GM23338 (cell line): ENCODE results near the gene TTBK1. TPM values are rescaled to one million over a fixed set of nuclear protein-coding genes. Genes with fewer than 3 reads are reported as not detected.

Experiments
- ATAC-seq: fragments of 200-7000 bp; cut with Tn5 transposase; 3 replicates; pipeline ENCODE4 v1.9.1; 2020
- DNase-seq: peaks from one replicate; pipeline ENCODE4 v3.0.0-alpha.2; 2015; ENCODE audit warnings: low spot score
- H2AFZ ChIP-seq: fragments of 200-600 bp; sonication (generic); 2 replicates; pipeline ENCODE4 v1.8.0; 2016; ENCODE audit warnings: antibody characterized with exemption, mild to moderate bottlenecking, moderate library complexity
- H3F3A ChIP-seq: fragments of 200-600 bp; sonication (generic); replicated peaks from 2 replicates; pipeline ENCODE4 v1.8.0; 2017; ENCODE audit warnings: antibody characterized with exemption, mixed run types, low read depth
- H3K27ac ChIP-seq: fragments of 200-600 bp; sonication (generic); 2 replicates; pipeline ENCODE4 v1.6.1; 2016; ENCODE audit warnings: low read depth
- H3K27me3 ChIP-seq: fragments of 200-600 bp; sonication (generic); 2 replicates; pipeline ENCODE4 v1.8.0; 2016; ENCODE audit warnings: mild to moderate bottlenecking, mixed run types, moderate library complexity; ENCODE audit not compliant: insufficient read depth
- H3K36me3 ChIP-seq: fragments of 200-600 bp; sonication (generic); 2 replicates; pipeline ENCODE4 v1.8.0; 2016; ENCODE audit warnings: mild to moderate bottlenecking; ENCODE audit not compliant: insufficient read depth
- H3K4me1 ChIP-seq: fragments of 200-600 bp; sonication (generic); 2 replicates; pipeline ENCODE4 v1.8.0; 2016; ENCODE audit warnings: mild to moderate bottlenecking, moderate library complexity; ENCODE audit not compliant: insufficient read depth
- H3K4me2 ChIP-seq: fragments of 200-600 bp; sonication (generic); 2 replicates; pipeline ENCODE4 v1.7.1; 2017; ENCODE audit warnings: mixed run types
- H3K4me3 ChIP-seq: fragments of 200-600 bp; sonication (generic); 2 replicates; pipeline ENCODE4 v1.6.1; 2016; ENCODE audit warnings: mixed run types
- H3K79me2 ChIP-seq: fragments of 200-600 bp; sonication (generic); replicated peaks from 2 replicates; pipeline ENCODE4 v1.8.0; 2017; ENCODE audit warnings: mild to moderate bottlenecking; ENCODE audit not compliant: insufficient read depth
- H3K9me2 ChIP-seq: fragments of 200-600 bp; sonication (generic); 2 replicates; pipeline ENCODE4 v1.8.0; 2017; ENCODE audit not compliant: insufficient read depth
- H4K20me1 ChIP-seq: fragments of 200-600 bp; sonication (generic); replicated peaks from 2 replicates; pipeline ENCODE4 v1.8.0; 2017; ENCODE audit warnings: mild to moderate bottlenecking; ENCODE audit not compliant: insufficient read depth
- H3K27ac Mint-ChIP-seq: 2 replicates; pipeline ENCODE4 v1.8.0; 2020; ENCODE audit warnings: inconsistent platforms, mild to moderate bottlenecking, moderate library complexity, mixed read lengths
- H3K27me3 Mint-ChIP-seq: 3 replicates; pipeline ENCODE4 v1.8.0; 2022; ENCODE audit warnings: low read depth, mild to moderate bottlenecking, moderate library complexity, mixed read lengths, inconsistent platforms; ENCODE audit not compliant: insufficient read depth, poor library complexity
- H3K36me3 Mint-ChIP-seq: 3 replicates; pipeline ENCODE4 v1.8.0; 2021; ENCODE audit warnings: low read depth, mild to moderate bottlenecking, inconsistent platforms, moderate library complexity, mixed read lengths
- H3K4me1 Mint-ChIP-seq: 3 replicates; pipeline ENCODE4 v1.8.0; 2020; ENCODE audit warnings: mild to moderate bottlenecking, inconsistent platforms, mixed read lengths
- H3K4me3 Mint-ChIP-seq: 3 replicates; pipeline ENCODE4 v1.8.0; 2021; ENCODE audit warnings: moderate library complexity, mild to moderate bottlenecking, inconsistent platforms, mixed read lengths
- H3K9me3 Mint-ChIP-seq: 3 replicates; pipeline ENCODE4 v1.8.0; 2020; ENCODE audit warnings: moderate library complexity, mild to moderate bottlenecking, inconsistent platforms, mixed read lengths
- CREB1 ChIP-seq: fragments of 250-450 bp; sonication (Bioruptor Pico); IDR thresholded peaks from 2 replicates; pipeline ENCODE4 v1.5.0; 2020; ENCODE audit warnings: low read depth, mild to moderate bottlenecking, moderate library complexity
- CTCF ChIP-seq, 2 experiments: fragments of 200-600 bp in 1 of 2; sonication (generic) in 1 of 2; conservative IDR thresholded peaks; 2 replicates each; pipeline versions ENCODE4 v1.5.1 to v1.6.1; 2016 to 2017; ENCODE audit warnings: antibody characterized with exemption in 2 of 2, low read depth in 2 of 2, mild to moderate bottlenecking in 2 of 2, moderate library complexity in 1 of 2
- ETS1 ChIP-seq: IDR thresholded peaks from 2 replicates; pipeline ENCODE4 v1.6.1; 2016; ENCODE audit warnings: antibody characterized with exemption
- EZH2phosphoT487 ChIP-seq: fragments of 200-600 bp; sonication (generic); IDR thresholded peaks from one replicate; pipeline ENCODE4 v1.8.1; 2018; ENCODE audit warnings: antibody characterized with exemption; ENCODE audit not compliant: unreplicated experiment
- POLR2AphosphoS5 ChIP-seq: IDR thresholded peaks from 2 replicates; pipeline ENCODE4 v1.6.1; 2016; ENCODE audit warnings: antibody characterized with exemption, low read depth
- ZNF331 ChIP-seq: fragments of 250-450 bp; sonication (Bioruptor Pico); IDR thresholded peaks from 2 replicates; pipeline ENCODE4 v1.5.0; 2020; ENCODE audit warnings: low read depth, mild to moderate bottlenecking, moderate library complexity
- polyA plus RNA-seq: library from polyadenylated mRNA; unstranded; fragments of >200 nt; fragmentation: Nextera tagmentation; extraction: Ambion mirVana; gene quantifications from 2 replicates; pipeline ENCODE4 v1.2.1, GENCODE V29; 2016
- total RNA-seq: library from RNA; depleted of rRNA; stranded (reverse); fragments of >200 nt; shearing (Covaris generic); gene quantifications from 2 replicates; pipeline ENCODE4 v1.2.3, GENCODE V29; 2014
- TF ChIP-seq, protein P1 (sequence below): fragments of 250-450 bp; sonication (Bioruptor Pico); IDR thresholded peaks from 2 replicates; pipeline ENCODE4 v1.5.0; 2020; ENCODE audit warnings: mild to moderate bottlenecking, moderate library complexity
- TF ChIP-seq, protein P2 (sequence below): IDR thresholded peaks from one replicate; pipeline ENCODE4 v1.6.1; 2018; ENCODE audit warnings: antibody characterized with exemption; ENCODE audit not compliant: unreplicated experiment

Gene TTBK1
- total and polyA plus RNA-seq, 2 experiments from 2014 or later, result 0.29 to 1.1 TPM

- Mint-ChIP-seq H3K36me3 (peaks cover 4% of the 10 kb centered on the region; the same call in 2 of the 3 replicates), H3K27me3 (peaks cover 22% of the 10 kb centered on the region), H3K27ac (no peak overlapping the region), H3K4me1 (no peaks in the 10 kb centered on the region), H3K9me3 (no peaks in the 10 kb centered on the region; the same call in 2 of the 3 replicates), H3K4me3 (no peak overlapping the region)
- Histone ChIP-seq H2AFZ (no peak overlapping the region), H3K4me2 (no peak overlapping the region), H3F3A (no peaks in the 10 kb centered on the region), H4K20me1 (no peaks in the 10 kb centered on the region; the same call in 1 of the 2 replicates), H3K4me3 (no peak overlapping the region), H3K9me2 (no peaks in the 10 kb centered on the region), H3K36me3 (no peaks in the 10 kb centered on the region), H3K27ac (no peak overlapping the region), H3K4me1 (no peaks in the 10 kb centered on the region), H3K79me2 (no peaks in the 10 kb centered on the region), H3K27me3 (peaks cover 36% of the 10 kb centered on the region)
- ATAC-seq (no peak), DNase-seq (no peak)
- TF ChIP-seq, protein P1, sequence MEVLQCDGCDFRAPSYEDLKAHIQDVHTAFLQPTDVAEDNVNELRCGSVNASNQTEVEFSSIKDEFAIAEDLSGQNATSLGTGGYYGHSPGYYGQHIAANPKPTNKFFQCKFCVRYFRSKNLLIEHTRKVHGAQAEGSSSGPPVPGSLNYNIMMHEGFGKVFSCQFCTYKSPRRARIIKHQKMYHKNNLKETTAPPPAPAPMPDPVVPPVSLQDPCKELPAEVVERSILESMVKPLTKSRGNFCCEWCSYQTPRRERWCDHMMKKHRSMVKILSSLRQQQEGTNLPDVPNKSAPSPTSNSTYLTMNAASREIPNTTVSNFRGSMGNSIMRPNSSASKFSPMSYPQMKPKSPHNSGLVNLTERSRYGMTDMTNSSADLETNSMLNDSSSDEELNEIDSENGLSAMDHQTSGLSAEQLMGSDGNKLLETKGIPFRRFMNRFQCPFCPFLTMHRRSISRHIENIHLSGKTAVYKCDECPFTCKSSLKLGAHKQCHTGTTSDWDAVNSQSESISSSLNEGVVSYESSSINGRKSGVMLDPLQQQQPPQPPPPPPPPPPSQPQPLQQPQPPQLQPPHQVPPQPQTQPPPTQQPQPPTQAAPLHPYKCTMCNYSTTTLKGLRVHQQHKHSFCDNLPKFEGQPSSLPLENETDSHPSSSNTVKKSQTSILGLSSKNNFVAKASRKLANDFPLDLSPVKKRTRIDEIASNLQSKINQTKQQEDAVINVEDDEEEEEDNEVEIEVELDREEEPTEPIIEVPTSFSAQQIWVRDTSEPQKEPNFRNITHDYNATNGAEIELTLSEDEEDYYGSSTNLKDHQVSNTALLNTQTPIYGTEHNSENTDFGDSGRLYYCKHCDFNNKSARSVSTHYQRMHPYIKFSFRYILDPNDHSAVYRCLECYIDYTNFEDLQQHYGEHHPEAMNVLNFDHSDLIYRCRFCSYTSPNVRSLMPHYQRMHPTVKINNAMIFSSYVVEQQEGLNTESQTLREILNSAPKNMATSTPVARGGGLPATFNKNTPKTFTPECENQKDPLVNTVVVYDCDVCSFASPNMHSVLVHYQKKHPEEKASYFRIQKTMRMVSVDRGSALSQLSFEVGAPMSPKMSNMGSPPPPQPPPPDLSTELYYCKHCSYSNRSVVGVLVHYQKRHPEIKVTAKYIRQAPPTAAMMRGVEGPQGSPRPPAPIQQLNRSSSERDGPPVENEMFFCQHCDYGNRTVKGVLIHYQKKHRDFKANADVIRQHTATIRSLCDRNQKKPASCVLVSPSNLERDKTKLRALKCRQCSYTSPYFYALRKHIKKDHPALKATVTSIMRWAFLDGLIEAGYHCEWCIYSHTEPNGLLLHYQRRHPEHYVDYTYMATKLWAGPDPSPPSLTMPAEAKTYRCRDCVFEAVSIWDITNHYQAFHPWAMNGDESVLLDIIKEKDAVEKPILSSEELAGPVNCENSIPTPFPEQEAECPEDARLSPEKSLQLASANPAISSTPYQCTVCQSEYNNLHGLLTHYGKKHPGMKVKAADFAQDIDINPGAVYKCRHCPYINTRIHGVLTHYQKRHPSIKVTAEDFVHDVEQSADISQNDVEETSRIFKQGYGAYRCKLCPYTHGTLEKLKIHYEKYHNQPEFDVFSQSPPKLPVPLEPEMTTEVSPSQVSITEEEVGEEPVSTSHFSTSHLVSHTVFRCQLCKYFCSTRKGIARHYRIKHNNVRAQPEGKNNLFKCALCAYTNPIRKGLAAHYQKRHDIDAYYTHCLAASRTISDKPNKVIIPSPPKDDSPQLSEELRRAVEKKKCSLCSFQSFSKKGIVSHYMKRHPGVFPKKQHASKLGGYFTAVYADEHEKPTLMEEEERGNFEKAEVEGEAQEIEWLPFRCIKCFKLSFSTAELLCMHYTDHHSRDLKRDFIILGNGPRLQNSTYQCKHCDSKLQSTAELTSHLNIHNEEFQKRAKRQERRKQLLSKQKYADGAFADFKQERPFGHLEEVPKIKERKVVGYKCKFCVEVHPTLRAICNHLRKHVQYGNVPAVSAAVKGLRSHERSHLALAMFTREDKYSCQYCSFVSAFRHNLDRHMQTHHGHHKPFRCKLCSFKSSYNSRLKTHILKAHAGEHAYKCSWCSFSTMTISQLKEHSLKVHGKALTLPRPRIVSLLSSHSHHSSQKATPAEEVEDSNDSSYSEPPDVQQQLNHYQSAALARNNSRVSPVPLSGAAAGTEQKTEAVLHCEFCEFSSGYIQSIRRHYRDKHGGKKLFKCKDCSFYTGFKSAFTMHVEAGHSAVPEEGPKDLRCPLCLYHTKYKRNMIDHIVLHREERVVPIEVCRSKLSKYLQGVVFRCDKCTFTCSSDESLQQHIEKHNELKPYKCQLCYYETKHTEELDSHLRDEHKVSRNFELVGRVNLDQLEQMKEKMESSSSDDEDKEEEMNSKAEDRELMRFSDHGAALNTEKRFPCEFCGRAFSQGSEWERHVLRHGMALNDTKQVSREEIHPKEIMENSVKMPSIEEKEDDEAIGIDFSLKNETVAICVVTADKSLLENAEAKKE (CRISPR knock-in tag), result no peak
- TF ChIP-seq, protein P2, sequence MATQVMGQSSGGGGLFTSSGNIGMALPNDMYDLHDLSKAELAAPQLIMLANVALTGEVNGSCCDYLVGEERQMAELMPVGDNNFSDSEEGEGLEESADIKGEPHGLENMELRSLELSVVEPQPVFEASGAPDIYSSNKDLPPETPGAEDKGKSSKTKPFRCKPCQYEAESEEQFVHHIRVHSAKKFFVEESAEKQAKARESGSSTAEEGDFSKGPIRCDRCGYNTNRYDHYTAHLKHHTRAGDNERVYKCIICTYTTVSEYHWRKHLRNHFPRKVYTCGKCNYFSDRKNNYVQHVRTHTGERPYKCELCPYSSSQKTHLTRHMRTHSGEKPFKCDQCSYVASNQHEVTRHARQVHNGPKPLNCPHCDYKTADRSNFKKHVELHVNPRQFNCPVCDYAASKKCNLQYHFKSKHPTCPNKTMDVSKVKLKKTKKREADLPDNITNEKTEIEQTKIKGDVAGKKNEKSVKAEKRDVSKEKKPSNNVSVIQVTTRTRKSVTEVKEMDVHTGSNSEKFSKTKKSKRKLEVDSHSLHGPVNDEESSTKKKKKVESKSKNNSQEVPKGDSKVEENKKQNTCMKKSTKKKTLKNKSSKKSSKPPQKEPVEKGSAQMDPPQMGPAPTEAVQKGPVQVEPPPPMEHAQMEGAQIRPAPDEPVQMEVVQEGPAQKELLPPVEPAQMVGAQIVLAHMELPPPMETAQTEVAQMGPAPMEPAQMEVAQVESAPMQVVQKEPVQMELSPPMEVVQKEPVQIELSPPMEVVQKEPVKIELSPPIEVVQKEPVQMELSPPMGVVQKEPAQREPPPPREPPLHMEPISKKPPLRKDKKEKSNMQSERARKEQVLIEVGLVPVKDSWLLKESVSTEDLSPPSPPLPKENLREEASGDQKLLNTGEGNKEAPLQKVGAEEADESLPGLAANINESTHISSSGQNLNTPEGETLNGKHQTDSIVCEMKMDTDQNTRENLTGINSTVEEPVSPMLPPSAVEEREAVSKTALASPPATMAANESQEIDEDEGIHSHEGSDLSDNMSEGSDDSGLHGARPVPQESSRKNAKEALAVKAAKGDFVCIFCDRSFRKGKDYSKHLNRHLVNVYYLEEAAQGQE, result no peak
- TF ChIP-seq CTCF (conservative IDR thresholded peaks at IDR 0.05; ENCODE audit: low read depth in 2 of 2) (no peak), ETS1 (no peak), POLR2AphosphoS5 (no peak), CREB1 (no peak), EZH2phosphoT487 (no peak), ZNF331 (CRISPR knock-in tag) (no peak)
Measured at GRCh38 chr6:43235841-43236240, 7.4 kb upstream of the TTBK1 start.
